GM18499 (cell line): ENCODE data around the gene FGGY.
"Not testable (repeated sequence)": the region's sequence is repeated elsewhere in the genome, so short reads cannot be mapped to it uniquely, and the experiment has no call there.

ENCODE experiments used
- ATAC-seq: cut with Tn5 transposase; IDR thresholded peaks from one replicate; pipeline ENCODE4 v1.9.1; 2021; ENCODE audit warnings: moderate number of reproducible peaks; ENCODE audit not compliant: insufficient read depth, unreplicated experiment

Gene FGGY

GRCh38 chr1:59342801-59343575 is 46.1 kb downstream of the FGGY start:
- ATAC-seq = no peak

GRCh38 chr1:59343576-59343840 is 46.6 kb downstream of the FGGY start:
- no peak for ATAC-seq

- ATAC-seq = no peak
Observed at GRCh38 chr1:59345221-59345620, 48.3 kb downstream of the FGGY start.

- no peak for ATAC-seq
Observed at GRCh38 chr1:59346429-59346828, 49.5 kb downstream of the FGGY start.

GRCh38 chr1:59349101-59349500 is 52.2 kb downstream of the FGGY start:
- ATAC-seq = no peak

- ATAC-seq = no peak
Observed at GRCh38 chr1:59350521-59350920, 53.6 kb downstream of the FGGY start.

GRCh38 chr1:59352065-59352464 is 55.2 kb downstream of the FGGY start:
- no peak for ATAC-seq

GRCh38 chr1:59353453-59353852 is 56.6 kb downstream of the FGGY start:
- no peak for ATAC-seq

GRCh38 chr1:59354239-59354638 is 57.3 kb downstream of the FGGY start:
- ATAC-seq = not testable (repeated sequence)

- no peak for ATAC-seq
Observed at GRCh38 chr1:59354709-59355337, 57.9 kb downstream of the FGGY start.

GRCh38 chr1:59355361-59355760 is 58.5 kb downstream of the FGGY start:
- no peak for ATAC-seq

- no peak for ATAC-seq
Observed at GRCh38 chr1:59356627-59357026, 59.7 kb downstream of the FGGY start.

GRCh38 chr1:59357645-59358320 is 60.9 kb downstream of the FGGY start:
- no peak for ATAC-seq

- ATAC-seq = no peak
Observed at GRCh38 chr1:59359325-59359724, 62.4 kb downstream of the FGGY start.

- ATAC-seq = no peak
Observed at GRCh38 chr1:59360170-59360569, 63.3 kb downstream of the FGGY start.

- ATAC-seq = no peak
Observed at GRCh38 chr1:59360729-59361128, 63.8 kb downstream of the FGGY start.

- ATAC-seq = no peak
Observed at GRCh38 chr1:59361766-59362165, 64.9 kb downstream of the FGGY start.

GRCh38 chr1:59364037-59364436 is 67.1 kb downstream of the FGGY start:
- ATAC-seq = no peak

- ATAC-seq = no peak
Observed at GRCh38 chr1:59366346-59366745, 69.5 kb downstream of the FGGY start.

GRCh38 chr1:59367301-59368007 is 70.6 kb downstream of the FGGY start:
- ATAC-seq = no peak

- ATAC-seq = no peak
Observed at GRCh38 chr1:59368008-59368670, 71.2 kb downstream of the FGGY start.
